DMS114 treated with DMSO at 0.1 percent for 48 hours (cell line): Measurements from ENCODE around the gene YKT6.
"Not testable (repeated sequence)": the region's sequence is repeated elsewhere in the genome, so short reads cannot be mapped to it uniquely, and the experiment has no call there.

ENCODE experiments used
- DNase-seq: peaks from one replicate; lab custom pipeline; 2025; ENCODE audit not compliant: unreplicated experiment; lab: John Stamatoyannopoulos, UW

Gene YKT6

DNA sequence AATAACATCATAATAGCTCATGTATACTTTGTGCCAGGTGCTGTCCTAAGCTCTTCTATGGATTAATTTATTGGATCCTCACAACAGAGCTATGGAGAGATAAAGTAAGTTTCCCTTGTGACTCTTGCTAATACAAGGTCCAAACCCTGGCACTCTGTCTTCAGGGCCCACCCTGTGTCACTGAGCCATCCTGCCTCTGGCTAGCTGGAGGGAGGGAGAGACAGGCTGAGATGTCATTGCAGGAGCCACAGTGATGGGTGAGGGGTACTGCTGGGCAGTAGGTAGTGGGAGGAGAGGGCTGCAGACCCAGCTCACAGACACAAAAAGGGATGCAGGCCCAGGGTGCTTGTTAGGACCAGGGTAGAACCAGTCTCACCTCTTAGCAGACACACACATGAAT is 28.4 kb upstream of the YKT6 start:
- no peak for DNase-seq

DNA sequence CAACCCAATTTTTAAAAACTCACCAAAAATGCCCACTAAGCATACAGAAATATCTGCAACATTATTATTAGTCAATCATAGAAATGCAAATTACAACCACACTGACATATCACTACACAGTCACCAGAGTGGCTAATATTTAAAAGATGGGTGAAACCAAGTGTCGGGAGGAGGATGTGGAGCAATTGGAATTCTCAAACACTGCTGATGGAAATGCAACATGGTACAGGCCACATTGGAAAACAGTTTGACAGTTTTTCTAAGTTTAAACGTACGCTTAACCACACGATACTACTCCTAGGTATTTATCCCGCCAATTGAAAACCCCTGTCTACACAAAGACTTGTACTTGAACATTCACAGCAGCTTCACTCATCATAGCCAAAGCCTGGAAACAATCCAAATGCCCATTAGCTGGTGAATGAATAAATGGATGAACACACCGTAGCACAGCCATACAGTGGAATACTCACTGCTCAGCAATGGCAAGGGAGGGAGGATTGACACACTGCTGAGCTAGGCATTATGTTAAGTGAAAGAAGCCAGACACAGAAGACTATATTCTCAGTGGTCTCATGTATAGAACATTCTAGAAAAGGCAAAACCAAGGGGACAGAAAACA is 27.9 kb upstream of the YKT6 start:
- DNase-seq = no peak

DNA sequence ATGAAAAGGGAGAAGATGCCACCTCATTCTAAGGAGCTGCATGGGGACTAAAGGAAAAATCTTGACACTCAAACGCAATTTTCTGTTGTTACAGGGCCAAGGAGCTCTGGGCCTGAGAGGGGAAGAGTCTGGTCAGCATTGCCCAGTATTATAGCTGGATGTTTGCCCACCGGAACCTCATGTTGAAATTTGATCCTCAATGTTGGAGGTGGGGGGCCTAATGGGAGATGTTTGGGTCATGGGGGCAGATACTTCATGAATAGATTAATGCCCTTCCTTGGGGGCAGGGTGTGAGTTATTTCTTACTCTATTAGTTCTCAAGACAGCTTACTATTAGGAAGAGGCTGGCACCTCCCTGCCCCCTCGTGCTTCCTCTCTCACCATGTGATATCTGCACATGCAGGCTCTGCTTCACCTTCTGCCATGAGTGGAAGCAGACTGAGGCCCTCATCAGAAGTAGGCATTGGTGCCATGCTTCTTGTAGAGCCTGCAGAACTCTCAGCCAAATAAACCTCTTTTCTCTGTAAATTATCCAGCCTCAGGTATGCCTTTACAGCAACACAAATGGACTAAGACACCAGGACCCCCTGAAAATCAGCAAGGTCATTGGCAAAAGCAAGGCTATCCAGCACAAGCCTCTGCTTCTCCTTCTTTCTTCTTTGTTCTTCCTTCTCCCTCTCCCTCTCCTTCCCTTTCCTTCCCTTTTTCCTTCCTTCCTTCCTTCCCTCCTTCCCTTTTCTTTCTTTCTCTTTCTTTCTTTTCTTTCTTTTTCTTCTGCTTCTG is 26.7 kb upstream of the YKT6 start:
- DNase-seq = no peak

DNA sequence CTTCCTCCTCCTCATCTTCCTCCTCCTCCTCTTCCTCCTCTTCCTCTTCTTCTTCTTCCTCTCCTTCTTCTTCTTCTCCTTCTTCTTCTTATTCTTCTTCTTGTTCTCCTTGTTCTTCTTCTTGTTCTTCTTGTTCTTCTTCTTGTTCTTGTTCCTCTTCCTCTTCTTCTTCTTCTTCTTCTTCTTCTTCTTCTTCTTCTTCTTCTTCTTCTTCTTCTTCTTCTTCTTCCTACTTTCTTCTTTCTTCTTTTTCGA is 26.2 kb upstream of the YKT6 start:
- DNase-seq = not testable (repeated sequence)

DNA sequence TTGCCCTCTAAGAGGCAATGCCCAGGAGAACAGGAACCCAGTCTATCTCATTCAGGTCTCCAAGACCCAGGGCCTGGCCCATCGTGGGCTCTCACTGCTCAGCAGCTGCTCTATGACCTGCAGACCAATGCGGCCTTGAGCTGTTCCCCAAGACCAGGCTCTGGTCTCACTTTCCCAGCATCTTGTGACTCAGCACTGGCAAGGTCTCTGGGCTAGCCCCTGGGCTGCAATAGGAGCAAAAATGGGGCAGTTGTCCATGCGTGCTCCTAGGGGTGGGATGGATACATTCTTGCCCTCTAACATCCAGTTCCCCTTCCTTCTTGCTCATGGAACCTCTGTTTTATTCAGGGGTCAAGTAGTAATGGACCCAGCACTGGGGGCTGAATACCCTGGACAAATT is 25.0 kb upstream of the YKT6 start:
- DNase-seq = no peak

DNA sequence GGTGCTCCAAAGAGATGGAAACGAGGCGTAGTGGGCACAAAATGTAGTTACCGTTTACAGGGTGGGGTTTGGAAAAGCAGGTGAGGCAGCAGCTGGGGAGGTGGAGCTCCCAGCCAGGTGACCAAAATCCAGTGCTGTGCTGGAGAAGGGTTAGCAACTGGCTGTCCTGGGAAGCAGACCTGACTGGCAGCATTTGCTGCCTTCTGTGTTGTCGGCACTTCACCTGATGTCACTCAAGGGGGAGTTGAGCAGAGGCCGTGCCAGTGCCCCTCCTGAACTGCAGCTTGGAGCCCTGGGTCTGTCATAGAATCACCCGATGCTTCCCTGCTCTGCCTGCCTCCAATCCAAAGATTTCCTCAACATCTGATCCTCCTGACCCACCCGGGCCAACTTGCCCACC is 24.3 kb upstream of the YKT6 start:
- DNase-seq = no peak

DNA sequence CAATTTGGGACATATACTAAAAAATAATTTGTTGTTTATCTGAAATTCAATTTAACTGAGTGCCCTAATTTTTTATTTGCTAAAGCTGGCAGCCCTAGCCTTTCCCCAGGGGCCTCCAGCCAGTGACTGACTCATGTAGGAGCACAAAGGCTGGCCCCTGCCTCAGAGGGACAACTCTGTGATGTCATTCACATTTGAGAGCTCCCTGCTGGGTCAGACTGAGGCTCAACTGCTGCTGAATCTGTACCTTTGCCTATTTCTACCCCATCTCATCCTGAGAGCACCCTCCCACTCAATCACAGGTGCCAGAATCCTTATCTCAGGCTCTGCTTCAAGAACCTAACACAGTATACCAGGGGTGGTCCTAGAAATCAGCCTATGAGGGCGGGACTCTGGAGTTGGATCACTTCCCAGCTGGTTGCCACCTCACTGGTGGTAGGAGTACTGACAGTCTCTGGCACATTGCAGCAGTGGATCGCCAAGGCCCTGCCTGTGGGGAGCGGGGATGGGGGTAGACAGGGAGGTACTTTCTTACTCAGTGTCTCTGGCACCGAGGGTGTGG is 23.1 kb upstream of the YKT6 start:
- no peak for DNase-seq

DNA sequence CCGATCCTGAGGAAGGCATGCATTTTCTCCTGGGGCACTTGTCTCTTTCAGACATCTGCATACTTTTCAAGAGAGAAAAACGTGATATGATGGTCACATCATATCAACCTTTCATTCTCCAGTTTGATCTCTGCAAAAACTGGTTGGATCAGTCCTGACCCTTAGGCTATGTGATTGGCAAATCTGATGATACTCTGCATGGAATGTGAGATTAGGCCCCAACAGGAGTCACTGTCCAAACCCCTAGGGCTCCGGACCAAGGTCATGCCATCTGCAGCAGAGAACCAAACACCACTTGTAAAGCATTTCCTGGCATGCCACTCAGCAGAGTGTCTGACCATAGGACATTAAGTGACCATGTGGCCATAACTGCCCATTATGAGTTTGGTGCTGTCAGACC is 20.1 kb upstream of the YKT6 start:
- no peak for DNase-seq

DNA sequence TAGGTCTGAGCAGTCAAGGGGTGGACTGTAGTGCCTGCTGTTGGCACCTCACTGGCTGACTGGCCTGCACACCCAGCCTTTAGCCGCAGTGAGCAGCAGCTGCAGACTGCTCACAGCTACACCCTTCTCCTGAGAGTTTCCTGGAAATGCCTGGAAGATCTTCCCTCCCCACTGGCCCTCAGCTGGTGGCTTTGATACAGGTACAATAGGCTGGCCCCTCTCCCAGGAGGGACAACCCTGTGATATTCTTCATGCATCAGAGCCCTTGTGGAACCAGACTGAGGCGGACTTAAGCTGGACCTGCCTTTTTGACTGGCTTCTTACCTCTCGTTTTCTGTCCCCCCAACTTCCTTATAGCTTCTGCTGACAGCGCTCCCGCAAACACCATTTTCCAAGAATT is 18.0 kb upstream of the YKT6 start:
- DNase-seq = no peak

DNA sequence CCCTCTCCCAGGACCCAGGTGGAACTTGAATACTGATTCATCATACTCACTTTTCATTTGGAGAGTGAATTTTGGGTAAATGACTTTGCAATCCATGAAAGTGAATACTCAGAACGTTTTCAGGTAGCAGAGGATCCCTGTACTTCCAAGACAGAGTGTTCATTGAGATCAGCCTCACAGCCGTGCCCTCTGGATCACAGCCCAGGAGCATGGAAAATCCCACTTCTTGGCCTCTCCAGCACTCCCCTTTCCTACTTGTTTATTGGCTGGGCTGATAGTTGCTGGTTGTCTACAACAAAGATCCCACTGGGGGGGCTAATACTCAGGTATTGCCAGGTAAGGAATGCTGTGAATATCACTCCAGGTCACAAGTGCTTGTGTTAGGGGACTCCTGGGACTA is 17.4 kb upstream of the YKT6 start:
- DNase-seq = no peak

DNA sequence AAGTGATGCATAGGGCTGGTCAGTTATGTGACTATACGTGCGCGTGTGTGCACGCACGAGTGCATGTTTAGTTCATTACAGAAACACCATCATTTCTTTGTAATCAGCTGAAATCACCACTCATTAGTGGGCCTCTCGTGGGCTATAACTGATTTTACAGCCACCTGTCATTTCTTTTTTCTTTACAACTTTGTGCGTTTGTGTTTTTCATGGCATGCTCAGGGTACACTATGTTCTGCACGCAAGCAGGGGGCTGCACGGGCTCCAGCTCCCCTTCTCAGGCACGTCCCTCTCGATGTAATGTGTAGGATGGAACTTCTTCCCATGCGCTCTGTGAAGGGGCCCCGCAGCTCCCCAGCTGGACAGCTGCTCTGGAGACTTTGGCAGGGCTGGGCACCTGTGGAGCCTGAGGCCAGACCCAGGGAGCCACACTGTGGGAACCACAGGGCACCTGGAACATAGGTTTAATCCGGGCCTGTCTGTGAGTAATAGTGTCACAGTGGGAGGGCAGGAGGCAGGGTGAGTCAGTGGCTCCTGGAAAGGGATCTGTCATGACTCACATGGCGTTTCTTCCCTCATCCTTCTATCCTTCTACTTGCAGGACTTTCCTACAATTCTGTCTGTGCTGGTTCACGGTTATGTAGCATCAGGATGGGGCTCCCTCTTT is 16.4 kb upstream of the YKT6 start:
- DNase-seq = no peak

DNA sequence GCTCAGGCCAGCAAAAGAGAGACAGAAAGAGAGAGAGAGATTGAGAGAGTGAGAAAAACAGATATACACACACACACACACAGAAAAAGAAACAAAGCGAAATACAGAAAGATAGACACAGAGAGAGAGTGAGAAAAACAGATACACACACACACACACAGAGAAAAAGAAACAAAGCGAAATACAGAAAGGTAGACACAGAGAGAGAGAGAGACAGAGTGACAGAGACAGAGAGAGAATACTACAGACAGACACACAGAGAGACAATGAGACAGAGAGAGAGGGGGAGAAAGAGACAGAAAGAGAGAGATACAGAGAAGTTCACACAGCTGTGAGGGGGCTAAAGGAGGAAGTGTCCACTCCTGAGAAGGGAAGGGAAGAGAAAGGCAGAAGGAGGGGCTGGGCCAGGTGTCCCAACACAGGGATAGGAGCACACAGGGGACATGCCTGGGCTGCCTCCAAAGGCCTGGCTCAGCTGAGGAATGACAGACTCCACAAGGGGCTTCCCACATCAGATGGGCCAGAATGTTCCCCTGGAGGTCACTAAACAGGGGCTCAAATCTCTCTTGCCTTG is 15.8 kb upstream of the YKT6 start:
- DNase-seq = no peak

DNA sequence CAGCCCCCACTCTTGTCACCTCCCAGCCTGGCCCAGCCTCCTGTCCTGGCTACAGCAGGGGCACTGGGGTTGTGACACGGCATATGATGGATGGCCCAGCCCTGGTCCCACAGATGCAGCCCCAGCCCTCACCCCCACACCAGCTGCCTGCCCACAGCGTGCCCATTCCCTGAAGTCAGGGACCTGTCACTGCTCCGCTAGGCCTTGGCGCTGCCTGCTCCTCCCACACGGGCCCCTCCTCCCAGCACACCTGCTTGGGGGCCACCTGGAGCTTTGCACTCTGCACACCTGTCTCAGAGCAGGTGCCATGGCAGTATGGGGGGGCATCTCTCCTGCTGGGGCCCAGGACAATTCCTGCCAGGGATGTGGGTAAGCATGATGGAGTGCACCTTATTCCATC is 15.0 kb upstream of the YKT6 start:
- no peak for DNase-seq

DNA sequence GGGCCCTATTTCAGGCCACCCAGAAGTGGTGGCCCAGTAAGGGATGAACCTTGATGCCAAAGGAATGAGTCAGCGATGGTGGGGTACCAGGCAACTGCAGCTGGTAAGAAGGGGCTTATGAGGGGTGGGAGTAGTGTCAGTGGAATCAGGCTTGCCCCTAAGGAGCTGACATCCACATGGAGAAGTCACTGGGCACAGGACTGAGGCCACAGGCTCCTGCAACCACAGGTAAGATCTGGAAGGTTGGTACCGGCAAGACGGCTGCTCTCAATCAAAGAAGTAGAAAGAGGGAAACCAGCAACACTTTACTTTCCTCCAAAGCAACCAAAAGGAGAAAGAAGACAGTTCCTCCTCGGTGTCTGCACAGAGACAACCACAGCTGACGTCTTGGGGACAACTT is 14.0 kb upstream of the YKT6 start:
- no peak for DNase-seq

DNA sequence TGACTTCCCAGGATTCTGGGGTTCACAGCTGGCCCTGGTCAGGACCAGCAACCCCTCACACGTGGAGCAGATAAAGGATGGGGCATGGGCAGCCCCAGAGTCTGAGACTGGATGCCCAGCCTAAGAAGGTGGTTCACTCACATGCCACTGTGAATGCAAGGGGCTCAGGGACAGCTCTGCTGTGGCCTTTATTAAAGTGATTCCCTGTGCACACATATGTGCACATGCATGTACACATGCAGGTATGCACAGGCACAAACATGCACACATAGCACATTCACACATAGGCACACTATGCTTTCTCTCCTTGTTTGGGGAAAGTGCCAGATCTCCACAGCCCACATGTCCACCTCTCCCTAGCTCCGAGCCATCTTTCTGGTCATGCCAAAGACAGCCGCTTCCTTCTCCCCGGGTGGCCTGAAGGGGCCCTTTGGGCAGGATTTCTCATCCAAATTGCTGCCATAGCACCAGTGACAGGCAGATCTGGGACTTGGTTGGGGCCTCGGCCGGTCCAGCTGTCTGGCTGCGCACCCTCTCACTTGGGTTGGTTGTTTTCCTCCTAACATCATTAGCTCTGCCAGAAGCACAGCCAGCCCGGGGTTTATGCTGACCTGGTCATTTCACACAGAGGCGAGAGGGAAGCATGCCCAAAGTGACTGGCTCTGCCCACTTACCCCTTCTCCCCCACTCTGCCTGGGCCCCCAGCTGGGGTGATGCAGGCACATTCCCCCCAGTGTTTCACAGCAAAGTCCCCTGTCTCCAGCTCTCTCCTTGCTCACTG is 13.0 kb upstream of the YKT6 start:
- DNase-seq = no peak

DNA sequence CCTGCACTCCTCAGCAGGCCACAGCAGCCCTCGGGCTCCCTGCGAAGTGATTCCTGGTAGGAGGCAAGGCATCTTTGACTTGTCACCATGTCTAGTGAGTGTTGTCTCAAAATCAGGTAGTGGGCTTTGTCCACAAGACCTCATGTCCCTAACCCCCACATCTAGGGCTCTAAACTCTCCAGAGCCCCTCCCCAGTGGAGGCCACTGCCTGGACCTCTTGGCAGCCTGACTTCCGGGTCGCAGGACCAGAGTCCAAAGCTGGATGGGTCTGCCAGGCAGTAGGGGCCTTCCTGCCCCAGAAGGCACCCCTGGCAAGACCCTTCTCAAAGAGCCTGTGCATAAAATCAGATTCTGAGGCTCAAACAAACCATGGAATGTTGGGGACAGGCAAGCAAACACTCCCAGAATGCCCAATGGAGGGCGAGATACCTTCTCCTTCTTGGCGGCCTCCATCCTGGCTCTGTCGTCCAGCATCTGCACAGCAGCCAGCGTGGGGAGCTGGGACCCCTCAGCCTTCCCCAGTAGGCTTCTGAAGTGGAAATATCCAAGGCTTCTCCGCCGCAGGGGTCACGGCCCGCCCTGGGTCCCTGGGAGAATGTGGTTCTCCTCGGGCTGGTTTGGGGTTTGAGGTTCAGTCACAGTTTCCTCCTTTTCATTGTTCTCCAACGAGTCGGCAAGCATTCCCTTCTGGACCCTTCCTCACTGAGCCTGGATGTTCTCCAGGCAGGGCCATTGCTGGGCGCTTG is 12.1 kb upstream of the YKT6 start:
- no peak for DNase-seq

DNA sequence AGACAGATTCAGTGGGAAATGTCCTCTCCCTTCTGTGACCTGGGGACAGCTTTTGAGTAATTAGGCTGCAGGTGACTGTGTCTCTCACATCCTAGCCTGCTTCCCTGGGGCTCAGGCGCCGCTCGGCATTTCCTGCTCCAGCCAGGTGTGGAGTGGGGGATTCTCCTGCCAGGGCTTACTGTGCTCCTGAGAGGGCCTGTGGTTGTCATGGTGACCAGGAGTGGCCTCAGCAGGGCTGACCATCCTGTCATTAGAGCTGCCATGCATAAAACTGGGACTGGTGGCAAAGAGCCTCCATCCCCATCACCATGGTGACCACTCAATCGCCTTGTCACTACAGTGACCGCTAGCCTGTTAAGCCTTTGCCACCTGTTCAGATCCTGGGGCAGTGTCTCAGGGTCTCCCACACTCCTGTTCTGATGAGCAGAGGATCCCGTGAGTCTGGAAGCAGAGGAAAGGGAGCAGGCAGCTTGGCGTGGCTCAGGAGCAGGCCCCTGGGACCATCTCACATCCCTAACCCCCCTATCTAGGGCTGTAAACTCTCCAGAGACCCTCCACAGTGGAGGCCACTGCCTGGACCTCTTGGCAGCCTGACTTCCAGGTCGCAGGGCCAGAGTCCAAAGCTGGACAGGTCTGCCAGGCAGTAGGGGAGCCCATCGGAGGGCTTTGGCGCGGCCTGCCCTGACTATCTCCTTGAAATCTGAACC is 11.3 kb upstream of the YKT6 start, which contains the start of gene GCK:
GCK (minus strand) TSS at position 154 of the 707 bp plus-strand sequence. CDS start 486 bp downstream, outside the sequence.
- DNase-seq = no peak

DNA sequence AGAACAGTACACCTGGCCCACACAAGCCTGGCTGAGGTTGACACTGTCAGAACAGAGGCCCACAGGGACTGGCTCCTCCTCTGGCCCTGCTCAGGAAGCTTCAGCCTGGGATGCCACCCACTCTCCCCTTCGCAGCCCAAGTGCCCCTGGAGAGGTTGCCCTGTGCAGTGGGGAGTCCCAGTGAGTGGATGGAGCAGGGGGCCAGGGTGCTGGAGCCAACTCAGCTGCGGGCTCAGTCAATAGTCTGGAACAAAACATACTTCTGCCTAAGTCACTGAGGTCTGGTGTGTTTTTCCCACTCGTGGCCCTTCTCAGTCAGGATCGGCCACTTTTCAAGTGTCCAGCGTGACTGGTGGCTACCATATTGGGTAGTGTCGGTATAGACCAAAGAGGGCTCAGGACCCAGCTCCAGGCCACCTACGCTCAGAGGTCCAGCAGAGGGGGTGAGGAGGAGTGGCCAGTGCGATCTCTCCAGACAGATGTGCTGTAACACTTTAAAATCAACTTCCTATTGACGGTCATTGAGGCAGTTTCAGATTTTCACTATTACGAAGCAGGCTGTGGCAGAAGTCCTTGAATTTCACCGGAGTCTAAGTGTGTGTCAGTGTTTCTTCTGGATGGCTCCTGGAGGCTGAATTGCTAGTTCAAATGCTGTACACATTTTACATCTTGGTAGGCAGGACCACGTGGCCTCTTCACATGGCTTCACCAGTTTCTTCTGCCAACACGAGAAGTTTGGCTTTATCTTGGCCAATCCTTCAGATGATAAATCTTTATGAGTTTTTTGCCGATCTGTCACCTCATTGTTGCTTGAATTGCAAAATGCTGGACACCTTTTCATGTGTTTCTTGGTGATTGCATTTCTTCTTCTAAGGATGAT is 10.5 kb upstream of the YKT6 start:
- DNase-seq = no peak

DNA sequence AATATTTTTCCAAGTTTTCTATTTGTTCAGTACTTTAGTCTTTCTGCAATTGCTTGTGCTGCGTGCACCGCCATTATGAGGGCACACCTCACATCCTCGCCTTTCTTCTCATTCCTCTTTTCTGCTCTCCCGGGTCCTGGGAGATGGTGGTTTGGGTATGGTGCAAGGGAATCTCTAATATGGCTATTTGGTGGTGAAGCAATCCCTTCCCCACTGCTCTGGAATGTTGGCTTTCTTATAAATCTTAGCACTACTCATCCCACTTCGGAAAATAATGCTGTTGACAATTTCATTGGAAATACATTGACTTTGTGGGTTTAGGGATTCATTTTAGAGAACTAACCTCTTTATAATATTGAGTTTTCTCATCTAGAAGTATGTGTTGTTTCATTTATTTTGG is 9.6 kb upstream of the YKT6 start:
- no peak for DNase-seq
